ENCODE data around the gene LRTM1. TPM values are rescaled to one million over a fixed set of nuclear protein-coding genes. Genes with fewer than 3 reads are reported as not detected.
A peak's percentile ranks its signal among the peaks of the same experiment; 100 is the strongest.

Gene LRTM1
- total RNA-seq, 4 donors from 2014 or later: not detected

- Histone ChIP-seq H3K27ac (replicated peaks in 1 of 4) (no peak overlapping the region), H3K4me1 (peaks cover 10 to 31% (median 30%) of the 10 kb centered on the region in 4 donors), H3K9me3 (no peaks in the 10 kb centered on the region), H3K4me3 (no peak overlapping the region), H3K36me3 (no peaks in the 10 kb centered on the region), H3K27me3 (no peaks in the 10 kb centered on the region)
- TF ChIP-seq EP300 (IDR thresholded peaks at IDR 0.05) (no peak), POLR2A (IDR thresholded peaks at IDR 0.05; ENCODE audit: low read depth) (no peak), POLR2AphosphoS5 (IDR thresholded peaks at IDR 0.05) (no peak), CTCF (IDR thresholded peaks at IDR 0.05) (no peak)
- intact Hi-C loops (cut with DNase I): loop anchor here (10.0 kb wide), 1 partner anchor 529 kb away; the partner anchor contains the start of gene WNT5A
- DNase-seq (ENCODE audit: extremely low spot score): no peak
- WGBS: 98% methylated on average over 3 of the region's 3 CpGs
Observed at GRCh38 chr3:54955496-54955895, 27.6 kb upstream of the LRTM1 start.

GRCh38 chr3:54954521-54954920, 26.7 kb upstream of the LRTM1 start:
- 89% methylated on average over 5 of the region's 5 CpGs for WGBS
- H3K27ac ChIP-seq (replicated peaks in 1 of 4): peak overlapping the region in 2 of 4 donors; percentile 34 to 36
- intact Hi-C loops (cut with DNase I): loop anchor here (5.0 to 10.0 kb wide), 3 partner anchors 82 to 530 kb away; partner anchors contain the start of gene WNT5A

GRCh38 chr3:54954022-54954421, 26.2 kb upstream of the LRTM1 start:
- peak overlapping the region in 1 of 4 donors; percentile 36 for H3K27ac ChIP-seq (replicated peaks in 1 of 4)
- intact Hi-C loops (cut with DNase I): loop anchor here (5.0 to 10.0 kb wide), 3 partner anchors 82 to 531 kb away; partner anchors contain the start of gene WNT5A
- no peaks in the 10 kb centered on the region for H3K9me3 ChIP-seq
- H3K36me3 ChIP-seq: no peaks in the 10 kb centered on the region
- no peak overlapping the region for H3K4me3 ChIP-seq
- H3K27me3 ChIP-seq: no peaks in the 10 kb centered on the region
- TF ChIP-seq POLR2AphosphoS5 (IDR thresholded peaks at IDR 0.05) (peak in 1 of 2 donors; percentile 49), EP300 (IDR thresholded peaks at IDR 0.05) (no peak), CTCF (IDR thresholded peaks at IDR 0.05) (no peak), POLR2A (IDR thresholded peaks at IDR 0.05; ENCODE audit: low read depth) (no peak)
- no peak for DNase-seq (ENCODE audit: extremely low spot score)
- 14% methylated on average over 1 of the region's 5 CpGs for WGBS
- peaks cover 10 to 44% (median 40%) of the 10 kb centered on the region in 4 donors for H3K4me1 ChIP-seq

More at GRCh38 chr3:54954521-54954920, 26.7 kb upstream of the LRTM1 start:
- Histone ChIP-seq H3K4me1 (peaks cover 10 to 41% (median 39%) of the 10 kb centered on the region in 4 donors), H3K27me3 (no peaks in the 10 kb centered on the region), H3K36me3 (no peaks in the 10 kb centered on the region), H3K9me3 (no peaks in the 10 kb centered on the region), H3K4me3 (no peak overlapping the region)
- TF ChIP-seq CTCF (IDR thresholded peaks at IDR 0.05) (no peak), EP300 (IDR thresholded peaks at IDR 0.05) (no peak), POLR2AphosphoS5 (IDR thresholded peaks at IDR 0.05) (no peak), POLR2A (IDR thresholded peaks at IDR 0.05; ENCODE audit: low read depth) (no peak)
- DNase-seq (ENCODE audit: extremely low spot score): no peak

GRCh38 chr3:54951405-54951804, 23.5 kb upstream of the LRTM1 start:
- H3K27me3 ChIP-seq: no peaks in the 10 kb centered on the region
- no peaks in the 10 kb centered on the region for H3K36me3 ChIP-seq
- no peak for DNase-seq (ENCODE audit: extremely low spot score)
- H3K27ac ChIP-seq (replicated peaks in 1 of 4): no peak overlapping the region
- peaks cover 10 to 44% (median 40%) of the 10 kb centered on the region in 4 donors for H3K4me1 ChIP-seq
- no peak overlapping the region for H3K4me3 ChIP-seq
- WGBS: 27% methylated on average over 5 of the region's 8 CpGs
- no peak for TF ChIP-seq POLR2A (IDR thresholded peaks at IDR 0.05; ENCODE audit: low read depth)
- TF ChIP-seq EP300 (IDR thresholded peaks at IDR 0.05): no peak
- peak; percentile 50 to 52 for TF ChIP-seq POLR2AphosphoS5 (IDR thresholded peaks at IDR 0.05)
- peak; percentile 60 to 77 (median 67) for TF ChIP-seq CTCF (IDR thresholded peaks at IDR 0.05)
- no peaks in the 10 kb centered on the region for H3K9me3 ChIP-seq
- intact Hi-C loops (cut with DNase I): loop anchor here (5.0 to 10.0 kb wide), 3 partner anchors 79 to 533 kb away; partner anchors contain the start of gene WNT5A

Measured in esophagus muscularis mucosa (tissue), 4 donors.